DOHH2 (cell line): ENCODE results near the gene WDR5.

Experiments used
- H3F3A ChIP-seq: fragments of 200-600 bp; sonication (generic), shearing (Covaris generic); 2 replicates; pipeline ENCODE4 v1.6.0; 2016; ENCODE audit warnings: antibody characterized with exemption, mild to moderate bottlenecking; ENCODE audit not compliant: control insufficient read depth, insufficient read depth
- H3K27ac ChIP-seq: fragments of 200-600 bp; sonication (generic); 2 replicates; pipeline ENCODE4 v1.5.1; 2014; ENCODE audit warnings: low read depth, mild to moderate bottlenecking, low read length, moderate library complexity
- H3K27me3 ChIP-seq: fragments of 200-600 bp; sonication (generic); 2 replicates; pipeline ENCODE4 v1.6.1; 2014; ENCODE audit warnings: mild to moderate bottlenecking, low read length, mixed read lengths; ENCODE audit not compliant: control insufficient read depth
- H3K36me3 ChIP-seq: fragments of 200-600 bp; sonication (generic); 2 replicates; pipeline ENCODE4 v1.6.1; 2014; ENCODE audit warnings: mild to moderate bottlenecking, low read length, moderate library complexity, mixed read lengths; ENCODE audit not compliant: control insufficient read depth
- H3K4me1 ChIP-seq: fragments of 200-600 bp; sonication (generic); 2 replicates; pipeline ENCODE4 v1.6.1; 2014; ENCODE audit warnings: mild to moderate bottlenecking, low read length, mixed read lengths; ENCODE audit not compliant: control insufficient read depth
- H3K4me2 ChIP-seq: fragments of 200-600 bp; sonication (generic); 2 replicates; pipeline ENCODE4 v1.6.0; 2014; ENCODE audit warnings: mild to moderate bottlenecking, low read length, moderate library complexity
- H3K4me3 ChIP-seq: fragments of 200-600 bp; sonication (generic); 2 replicates; pipeline ENCODE4 v1.5.1; 2014; ENCODE audit warnings: mild to moderate bottlenecking, low read length, mixed read lengths
- H3K79me2 ChIP-seq: fragments of 200-600 bp; sonication (generic); 2 replicates; pipeline ENCODE4 v1.6.1; 2014; ENCODE audit warnings: mild to moderate bottlenecking, low read length, mixed read lengths; ENCODE audit not compliant: control insufficient read depth
- H3K9me2 ChIP-seq: fragments of 200-600 bp; sonication (generic); replicated peaks from 2 replicates; pipeline ENCODE4 v1.6.1; 2014; ENCODE audit warnings: mild to moderate bottlenecking, low read length, mixed read lengths; ENCODE audit not compliant: control insufficient read depth
- H3K9me3 ChIP-seq: fragments of 200-600 bp; sonication (generic); 2 replicates; pipeline ENCODE4 v1.6.1; 2014; ENCODE audit warnings: antibody characterized with exemption, low read length, mixed read lengths; ENCODE audit not compliant: control insufficient read depth, insufficient read depth
- H4K20me1 ChIP-seq: fragments of 200-600 bp; sonication (generic); 2 replicates; pipeline ENCODE4 v1.6.0; 2014; ENCODE audit warnings: low read depth, mild to moderate bottlenecking, antibody characterized with exemption, low read length, moderate library complexity; ENCODE audit not compliant: control insufficient read depth, insufficient read depth
- CTCF ChIP-seq: fragments of 200-600 bp; sonication (generic); IDR thresholded peaks from one replicate; pipeline ENCODE4 v1.5.1; 2014; ENCODE audit warnings: antibody characterized with exemption, mild to moderate bottlenecking, low read depth, low read length; ENCODE audit not compliant: poor library complexity, severe bottlenecking
- EZH2phosphoT487 ChIP-seq: fragments of 200-600 bp; sonication (generic); IDR thresholded peaks from 2 replicates; pipeline ENCODE4 v1.6.1; 2017; ENCODE audit warnings: borderline replicate concordance, mild to moderate bottlenecking, antibody characterized with exemption, low read length, moderate library complexity, mixed read lengths

Gene WDR5

GRCh38 chr9:134191455-134192209 lies 55.8 kb downstream of the WDR5 start:
- no peaks in the 10 kb centered on the region for H3K36me3 ChIP-seq

GRCh38 chr9:134192311-134192950 lies 56.5 kb downstream of the WDR5 start:
- no peaks in the 10 kb centered on the region for H3K36me3 ChIP-seq
- no peak for TF ChIP-seq EZH2phosphoT487
- TF ChIP-seq CTCF: no peak
- H3F3A ChIP-seq: no peaks in the 10 kb centered on the region

More at GRCh38 chr9:134191455-134192209, 55.8 kb downstream of the WDR5 start:
- Histone ChIP-seq H3K27ac (no peak overlapping the region), H3K4me2 (no peak overlapping the region), H3K4me1 (no peaks in the 10 kb centered on the region), H3K4me3 (no peak overlapping the region), H3F3A (no peaks in the 10 kb centered on the region), H3K9me3 (no peaks in the 10 kb centered on the region), H3K27me3 (no peaks in the 10 kb centered on the region), H4K20me1 (no peaks in the 10 kb centered on the region), H3K79me2 (no peaks in the 10 kb centered on the region), H3K9me2 (no peaks in the 10 kb centered on the region)
- TF ChIP-seq CTCF (no peak), EZH2phosphoT487 (no peak)

GRCh38 chr9:134192951-134193731 lies 57.3 kb downstream of the WDR5 start:
- H3K79me2 ChIP-seq: no peaks in the 10 kb centered on the region
- no peak overlapping the region for H3K4me3 ChIP-seq
- H4K20me1 ChIP-seq: no peaks in the 10 kb centered on the region
- no peaks in the 10 kb centered on the region for H3K4me1 ChIP-seq
- TF ChIP-seq CTCF (no peak), EZH2phosphoT487 (no peak)
- no peaks in the 10 kb centered on the region for H3F3A ChIP-seq
- H3K4me2 ChIP-seq: no peak overlapping the region
- H3K9me3 ChIP-seq: no peaks in the 10 kb centered on the region
- no peaks in the 10 kb centered on the region for H3K27me3 ChIP-seq
- no peak overlapping the region for H3K27ac ChIP-seq
- H3K36me3 ChIP-seq: no peaks in the 10 kb centered on the region
- H3K9me2 ChIP-seq: no peaks in the 10 kb centered on the region

More at GRCh38 chr9:134192311-134192950, 56.5 kb downstream of the WDR5 start:
- H3K27me3 ChIP-seq: no peaks in the 10 kb centered on the region
- no peaks in the 10 kb centered on the region for H3K9me2 ChIP-seq
- no peaks in the 10 kb centered on the region for H3K9me3 ChIP-seq
- H3K4me2 ChIP-seq: no peak overlapping the region
- no peak overlapping the region for H3K4me3 ChIP-seq
- no peaks in the 10 kb centered on the region for H3K4me1 ChIP-seq
- H3K27ac ChIP-seq: no peak overlapping the region
- H4K20me1 ChIP-seq: no peaks in the 10 kb centered on the region
- H3K79me2 ChIP-seq: no peaks in the 10 kb centered on the region
